Heart right ventricle (tissue), 16 donors: ENCODE results near the gene AGPAT2. TPM values are rescaled to one million over a fixed set of nuclear protein-coding genes. Genes with fewer than 3 reads are reported as not detected.

Experiments
- ATAC-seq, 8 donors: fragments of 200-7000 bp; cut with Tn5 transposase; one replicate each; pipeline ENCODE4 v1.9.1; 2020; ENCODE audit warnings: mild to moderate bottlenecking in 8 of 8, moderate library complexity in 8 of 8, moderate number of reproducible peaks in 1 of 8
- DNase-seq, 2 donors: peaks; one replicate each; pipeline ENCODE4 v3.0.0-alpha.2; 2020
- H3K27ac ChIP-seq, 10 donors: fragments of 200-600 bp; sonication (generic) in 2 of 10; one replicate each; pipeline versions ENCODE4 v1.5.0 to v1.8.0; 2020 to 2022; ENCODE audit warnings: mild to moderate bottlenecking in 3 of 10
- H3K27me3 ChIP-seq, 7 donors: fragments of 200-600 bp; one replicate each; pipeline ENCODE4 v1.8.0; 2021 to 2022; ENCODE audit warnings: mild to moderate bottlenecking in 2 of 7
- H3K36me3 ChIP-seq, 9 donors: fragments of 200-600 bp; sonication (generic) in 1 of 9; one replicate each; pipeline versions ENCODE4 v1.5.0 to v1.8.0; 2020 to 2022; ENCODE audit warnings: mild to moderate bottlenecking in 2 of 9
- H3K4me1 ChIP-seq, 9 donors: fragments of 200-600 bp; sonication (generic) in 1 of 9; one replicate each; pipeline versions ENCODE4 v1.5.0 to v1.8.0; 2020 to 2022; ENCODE audit warnings: mild to moderate bottlenecking in 4 of 9
- H3K4me3 ChIP-seq, 10 donors: fragments of 200-600 bp; sonication (generic) in 2 of 10; one replicate each; pipeline versions ENCODE4 v1.5.0 to v1.8.0; 2020 to 2022; ENCODE audit warnings: mild to moderate bottlenecking in 7 of 10, moderate library complexity in 2 of 10
- H3K9me3 ChIP-seq, 11 donors: fragments of 200-600 bp in 10 of 11; sonication (generic) in 2 of 11; one replicate each; pipeline versions ENCODE4 v1.5.0 to v1.8.0; 2013 to 2022; ENCODE audit warnings: mild to moderate bottlenecking in 2 of 11, control low read depth in 1 of 11, moderate library complexity in 1 of 11
- WGBS, 2 donors: extraction: QIAGEN DNeasy Blood & Tissue Kit; methylation state at CpG; one replicate each; pipeline ENCODE4 v1.1.7; 2013; ENCODE audit warnings: inconsistent platforms in 1 of 2; 5-methylcytosine and 5-hydroxymethylcytosine counted together
- intact Hi-C, 10 donors: fragments of 100-400 bp; cut with DNase I; formaldehyde crosslinking; loops; one replicate each; pipeline versions ENCODE4 v1.11.1 to v1.14.2; 2022
- polyA plus RNA-seq, 2 donors: library from polyadenylated mRNA; stranded (reverse); fragments of 200-250 nt; gene quantifications; one replicate each; pipeline ENCODE4 v1.2.3, GENCODE V29; 2013
- total RNA-seq, 10 donors: library from RNA; stranded (reverse); fragmentation: NEBNext Ultra II Directional in 3 of 10; extraction: Animal tissue kit (Norgen Biotek cat#: 25700) in 3 of 10; gene quantifications; one replicate each; pipeline versions ENCODE4 v1.2.1 to v1.2.4, GENCODE V29; 2021 to 2023
- TF ChIP-seq, protein P1 (sequence below), 9 donors: fragments of 200-600 bp; sonication (generic) in 2 of 9; IDR thresholded peaks; one replicate each; pipeline versions ENCODE4 v1.5.0 to v1.8.0; 2021 to 2022; ENCODE audit warnings: antibody characterized with exemption in 9 of 9, mild to moderate bottlenecking in 5 of 9, moderate library complexity in 1 of 9
- donor health status: Arrhythmogenic right ventricular cardiomyopathy.
- donor health status: ischemic (EF 13 %, LVEDD 7.1; RV severe dilation, severe dysfunction).
- donor health status: healthy with polysubstance abuse.
- donor health status: DM: no; HTN: yes; CAD: no.
- donor health status: DM: no; HTN: no; CAD: no.
- donor health status: ischemic (EF 25% LVEDD 6.9; RV normal size, moderate dysfunction).
- donor health status: ischemic (EF 25% LVEDD 5.7; RV mildly dilated, moderate dysfunction).
- donor health status: healthy.
- donor health status: DM: yes; HTN: yes; CAD: no.
- donor health status: Ischemic cardiomyopathy.
- donor health status: ischemic (EF 35%, LVEDD 5.7; RV mildly dilated, moderate dysfunction).
- donor health status: nonischemic (EF 11% LVEDD 7.7; RV severe dilation, severe dysfunction).
- donor health status: DM: yes; HTN: yes; CAD: no.
- donor health status: PGD.
- donor health status: ischemic (EF 29% LVEDD 5.4; RV normal size, mild dysfunction).
- donor health status: nonischemic (EF 23%, LVEDD 6.1; RV moderate dilation, normal function).

AGPAT2 gene
- total and polyA plus RNA-seq, 12 donors = 48.1 to 195 (median 61.5) TPM

DNA sequence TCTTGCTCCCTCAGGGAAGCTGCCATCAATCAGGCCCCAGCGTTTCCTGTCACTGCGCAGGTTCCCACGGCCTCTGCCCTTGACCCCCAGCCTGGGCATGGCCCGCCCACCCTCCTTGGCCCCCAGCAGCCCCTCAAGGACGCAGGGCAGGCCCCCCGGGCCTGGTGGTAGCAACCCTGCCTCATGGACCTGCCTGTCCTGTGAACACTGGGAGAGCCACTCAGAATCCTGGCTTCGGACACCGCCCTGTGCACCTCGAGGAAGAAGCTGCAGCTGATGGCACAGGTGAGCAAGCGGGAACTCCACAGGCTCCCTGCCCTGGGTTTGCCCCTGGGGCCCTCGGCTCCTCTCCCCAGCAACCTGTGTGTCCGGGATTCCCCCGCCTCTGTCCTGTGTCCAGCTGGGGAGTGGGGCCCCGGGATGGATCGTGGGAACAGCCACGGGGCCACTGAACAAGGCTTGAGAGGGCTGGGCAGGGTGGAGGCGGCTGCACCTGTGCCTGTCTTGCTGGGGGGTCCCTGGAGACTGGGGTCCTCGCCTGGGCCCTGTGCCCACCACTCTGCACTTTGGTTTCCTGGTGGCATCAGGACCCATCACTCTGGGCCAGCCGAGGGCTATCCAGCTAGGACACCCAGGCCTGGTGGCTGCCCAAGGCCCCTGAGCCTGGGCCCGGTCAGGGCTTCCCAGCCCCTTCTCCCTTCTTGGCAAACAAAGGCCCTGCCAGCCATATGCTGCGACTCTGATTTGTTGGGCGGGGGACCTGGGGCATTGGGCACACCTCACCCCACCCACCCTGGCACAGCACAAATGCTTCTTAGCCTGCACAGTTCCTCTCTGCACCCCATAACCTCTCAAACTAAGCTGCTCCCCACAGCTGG lies 58.0 kb downstream of the AGPAT2 start:
- DNase-seq (no peak), ATAC-seq (no peak)
- TF ChIP-seq, protein P1, sequence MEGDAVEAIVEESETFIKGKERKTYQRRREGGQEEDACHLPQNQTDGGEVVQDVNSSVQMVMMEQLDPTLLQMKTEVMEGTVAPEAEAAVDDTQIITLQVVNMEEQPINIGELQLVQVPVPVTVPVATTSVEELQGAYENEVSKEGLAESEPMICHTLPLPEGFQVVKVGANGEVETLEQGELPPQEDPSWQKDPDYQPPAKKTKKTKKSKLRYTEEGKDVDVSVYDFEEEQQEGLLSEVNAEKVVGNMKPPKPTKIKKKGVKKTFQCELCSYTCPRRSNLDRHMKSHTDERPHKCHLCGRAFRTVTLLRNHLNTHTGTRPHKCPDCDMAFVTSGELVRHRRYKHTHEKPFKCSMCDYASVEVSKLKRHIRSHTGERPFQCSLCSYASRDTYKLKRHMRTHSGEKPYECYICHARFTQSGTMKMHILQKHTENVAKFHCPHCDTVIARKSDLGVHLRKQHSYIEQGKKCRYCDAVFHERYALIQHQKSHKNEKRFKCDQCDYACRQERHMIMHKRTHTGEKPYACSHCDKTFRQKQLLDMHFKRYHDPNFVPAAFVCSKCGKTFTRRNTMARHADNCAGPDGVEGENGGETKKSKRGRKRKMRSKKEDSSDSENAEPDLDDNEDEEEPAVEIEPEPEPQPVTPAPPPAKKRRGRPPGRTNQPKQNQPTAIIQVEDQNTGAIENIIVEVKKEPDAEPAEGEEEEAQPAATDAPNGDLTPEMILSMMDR (IDR thresholded peaks at IDR 0.05) = no peak
- Histone ChIP-seq H3K9me3 (no peaks in the 10 kb centered on the region), H3K4me1 (peaks cover 14 to 49% (median 38%) of the 10 kb centered on the region in 9 donors), H3K27ac (no peak overlapping the region), H3K4me3 (no peak overlapping the region), H3K27me3 (peaks cover 0 to 18% (median 0%) of the 10 kb centered on the region in 7 donors), H3K36me3 (no peaks in the 10 kb centered on the region)
- WGBS, 2 donors = 90 to 91% methylated on average over 22 of the region's 22 CpGs
- intact Hi-C loops = loop anchor here in 3 of 10 donors (5.0 to 10.0 kb wide), 3 partner anchors 64 to 87 kb away; partner anchors contain the start of gene NOTCH1 (in 1 of the 3)

DNA sequence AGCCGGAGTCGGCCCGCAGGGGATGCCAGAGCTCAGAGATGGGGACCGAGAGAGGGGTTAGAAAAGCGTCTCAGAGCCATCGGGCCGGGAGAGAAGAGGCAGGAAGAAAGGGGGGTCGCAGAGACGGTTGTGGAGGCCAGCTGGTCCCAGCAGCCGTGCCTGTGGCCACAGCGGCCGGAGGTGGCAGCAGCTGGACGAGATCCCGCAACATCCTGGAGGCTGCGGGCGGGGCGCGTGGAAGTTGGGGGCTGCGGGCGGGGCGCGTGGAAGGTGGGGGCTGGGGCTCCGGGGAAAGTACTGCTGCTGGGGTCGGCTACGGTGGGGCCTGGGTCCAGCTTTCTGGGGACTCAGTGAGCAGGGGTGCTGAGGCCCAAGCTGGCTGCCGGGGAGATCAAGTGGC lies 59.0 kb downstream of the AGPAT2 start:
- TF ChIP-seq, protein P1 (IDR thresholded peaks at IDR 0.05) = no peak
- H3K36me3 ChIP-seq = no peaks in the 10 kb centered on the region
- peaks cover 0 to 18% (median 0%) of the 10 kb centered on the region in 7 donors for H3K27me3 ChIP-seq
- DNase-seq = no peak
- no peak for ATAC-seq
- H3K9me3 ChIP-seq = no peaks in the 10 kb centered on the region
- H3K4me3 ChIP-seq = no peak overlapping the region
- no peak overlapping the region for H3K27ac ChIP-seq
- peaks cover 15 to 58% (median 46%) of the 10 kb centered on the region in 9 donors for H3K4me1 ChIP-seq
- intact Hi-C loops = loop anchor here in 3 of 10 donors (5.0 to 10.0 kb wide), 3 partner anchors 63 to 86 kb away; partner anchors contain the start of gene NOTCH1 (in 1 of the 3)
- WGBS, 2 donors = 64 to 72% methylated on average over 26 of the region's 26 CpGs

DNA sequence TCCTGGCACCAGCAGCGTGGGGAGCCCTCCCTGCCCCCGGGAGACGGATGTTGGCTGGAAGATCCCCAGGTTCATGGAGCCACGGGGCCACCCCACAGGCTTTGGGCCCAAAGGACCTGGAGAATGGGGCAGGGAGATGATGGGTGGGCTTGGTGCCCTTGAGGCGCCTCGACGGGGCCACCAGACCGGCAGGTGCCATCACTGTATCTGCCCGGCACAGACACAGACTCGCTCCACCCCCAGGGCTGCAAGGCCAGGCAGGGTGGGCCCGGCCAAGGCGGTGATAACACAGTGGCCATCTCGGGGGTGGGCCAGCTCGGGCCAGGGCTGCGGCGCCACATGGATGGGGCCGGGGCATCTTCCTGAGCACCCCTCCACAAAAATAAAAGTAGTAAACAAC lies 59.6 kb downstream of the AGPAT2 start:
- intact Hi-C loops = loop anchor here in 3 of 10 donors (5.0 to 10.0 kb wide), 3 partner anchors 63 to 85 kb away; partner anchors contain the start of gene NOTCH1 (in 1 of the 3)
- H3K9me3 ChIP-seq = no peaks in the 10 kb centered on the region
- H3K27me3 ChIP-seq = peaks cover 0 to 18% (median 0%) of the 10 kb centered on the region in 7 donors
- H3K4me1 ChIP-seq = peaks cover 15 to 61% (median 46%) of the 10 kb centered on the region in 9 donors
- no peak overlapping the region for H3K27ac ChIP-seq
- no peak for DNase-seq
- ATAC-seq = no peak
- H3K4me3 ChIP-seq = no peak overlapping the region
- no peaks in the 10 kb centered on the region for H3K36me3 ChIP-seq
- 95 to 96% methylated on average over 17 of the region's 17 CpGs for WGBS, 2 donors
- TF ChIP-seq, protein P1 (IDR thresholded peaks at IDR 0.05) = no peak

- Histone ChIP-seq H3K4me1 (peaks cover 15 to 61% (median 46%) of the 10 kb centered on the region in 9 donors), H3K4me3 (no peak overlapping the region), H3K9me3 (no peaks in the 10 kb centered on the region), H3K27ac (no peak overlapping the region), H3K36me3 (no peaks in the 10 kb centered on the region), H3K27me3 (peaks cover 0 to 18% (median 0%) of the 10 kb centered on the region in 7 donors)
- DNase-seq (peak in 1 of 2 donors; percentile 4), ATAC-seq (no peak)
- intact Hi-C loops = loop anchor here in 3 of 10 donors (5.0 to 10.0 kb wide), 3 partner anchors 62 to 85 kb away; partner anchors contain the start of gene NOTCH1 (in 1 of the 3)
- 71 to 79% methylated on average over 25 of the region's 25 CpGs for WGBS, 2 donors
- TF ChIP-seq, protein P1 (IDR thresholded peaks at IDR 0.05) = no peak
Observed at GRCh38 chr9:136626740-136627642, 60.3 kb downstream of the AGPAT2 start.
